Measurements from ENCODE around the gene GRIN3A. TPM values are rescaled to one million over a fixed set of nuclear protein-coding genes. Genes with fewer than 3 reads are reported as not detected.

GRIN3A gene
- total RNA-seq, 1 experiment from 2014 or later = not detected

- no peak for TF ChIP-seq CTCF (conservative IDR thresholded peaks at IDR 0.05)
- Histone ChIP-seq H3K14ac (ENCODE audit: insufficient read depth, low read length) (no peak overlapping the region), H3K9me3 (ENCODE audit: control insufficient read depth, low read depth, low read length) (no peaks in the 10 kb centered on the region), H3K79me2 (ENCODE audit: insufficient read depth, low read length) (no peaks in the 10 kb centered on the region), H3K23me2 (ENCODE audit: insufficient read length, low read depth, low read length, poor library complexity, severe bottlenecking) (no peaks in the 10 kb centered on the region), H2BK12ac (ENCODE audit: insufficient read length, low read depth, low read length) (no peak overlapping the region), H3K79me1 (ENCODE audit: insufficient read depth, low read depth, low read length, poor library complexity, severe bottlenecking) (no peaks in the 10 kb centered on the region), H2BK5ac (ENCODE audit: insufficient read length, low read length) (no peak overlapping the region), H3K56ac (ENCODE audit: insufficient read length, low read depth, low read length) (no peak overlapping the region), H4K91ac (ENCODE audit: insufficient read length, low read depth, low read length) (no peak overlapping the region), H2AFZ (ENCODE audit: low read length) (no peak overlapping the region), H2BK120ac (ENCODE audit: low read depth, low read length, poor library complexity, severe bottlenecking) (no peak overlapping the region), H3K4me2 (ENCODE audit: insufficient read depth, insufficient read length, low read length) (no peak overlapping the region), H3K4me1 (ENCODE audit: insufficient read depth, low read length) (peaks cover 15% of the 10 kb centered on the region), H2BK15ac (ENCODE audit: low read depth, low read length) (no peak overlapping the region), H3K18ac (ENCODE audit: insufficient read length, low read depth, low read length) (no peak overlapping the region), H4K20me1 (ENCODE audit: control insufficient read depth, insufficient read depth, insufficient read length) (no peaks in the 10 kb centered on the region), H2AK5ac (ENCODE audit: insufficient read length, low read length) (no peak overlapping the region), H2BK20ac (ENCODE audit: low read depth, low read length, poor library complexity, severe bottlenecking) (no peak overlapping the region), H3K9ac (ENCODE audit: extremely low read depth, insufficient read length, low read length) (no peak overlapping the region), H4K8ac (replicated peaks; ENCODE audit: insufficient read length, low read depth, low read length) (no peak overlapping the region), H4K5ac (ENCODE audit: insufficient read length, low read depth, low read length) (no peak overlapping the region), H3K4ac (ENCODE audit: low read depth, low read length) (no peak overlapping the region), H3K27me3 (ENCODE audit: insufficient read depth, low read length) (no peaks in the 10 kb centered on the region), H3K27ac (ENCODE audit: insufficient read length, low read depth, low read length) (no peak overlapping the region), H3K23ac (ENCODE audit: insufficient read length, low read depth, low read length) (no peak overlapping the region), H3T11ph (ENCODE audit: low read length) (no peak overlapping the region)
- peak overlapping the region in 1 of 3 experiments; percentile 29; a peak in 1 of 7 replicates for H3K27ac Mint-ChIP-seq
- peaks cover 28 to 30% of the 10 kb centered on the region in 2 experiments for H3K4me1 Mint-ChIP-seq
- no peak overlapping the region; a peak in 1 of 5 replicates for H3K4me3 Mint-ChIP-seq
- peaks cover 14 to 20% (median 18%) of the 10 kb centered on the region in 3 experiments; a peak in 6 of 7 replicates for H3K36me3 Mint-ChIP-seq (ENCODE audit: insufficient read depth in 1 of 3, low read depth in 3 of 3)
- no CpG with 5 or more reads among the region's 1 CpG for WGBS (ENCODE audit: extremely low coverage, insufficient read length, low lambda C conversion rate)
- H3K9me3 Mint-ChIP-seq = no peaks in the 10 kb centered on the region
- H3K27me3 Mint-ChIP-seq (ENCODE audit: low read depth) = no peaks in the 10 kb centered on the region
- no peak for DNase-seq
These were observed 167.3 kb downstream of the GRIN3A start for GRCh38 chr9:101571114-101571513.

All from H9 (cell line).